ENCODE measurements around the gene COL23A1. TPM values are rescaled to one million over a fixed set of nuclear protein-coding genes. Genes with fewer than 3 reads are reported as not detected.
"Not testable (repeated sequence)": the region's sequence is repeated elsewhere in the genome, so short reads cannot be mapped to it uniquely, and the experiment has no call there.

The COL23A1 gene
- total and polyA plus RNA-seq, 2 experiments from 2014 or later, result 1.1 to 5.1 TPM

DNA sequence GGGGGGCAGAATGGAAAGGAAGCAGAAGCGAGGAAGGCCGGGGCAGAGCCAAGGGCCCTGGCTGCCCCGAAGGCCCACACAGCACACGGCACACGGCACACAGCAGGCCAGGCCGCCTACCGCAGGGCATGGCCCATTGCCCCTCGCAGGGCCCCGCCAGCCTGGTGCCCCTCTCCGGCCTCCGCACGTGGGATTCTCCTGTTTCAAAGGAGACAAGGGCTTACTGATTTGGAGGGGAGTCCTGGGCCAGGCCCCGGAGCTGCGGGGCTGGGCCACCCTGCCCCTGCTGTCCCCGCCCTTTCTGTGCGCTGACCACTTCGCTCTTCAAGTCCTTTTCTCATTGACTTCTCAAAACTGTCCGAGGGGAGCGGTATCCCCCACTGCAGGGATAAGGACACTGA is 349.9 kb downstream of the COL23A1 start:
- Histone ChIP-seq H3K4me1 (ENCODE audit: insufficient read depth) (no peaks in the 10 kb centered on the region), H3K4me2 (no peak overlapping the region), H3K27me3 (no peaks in the 10 kb centered on the region), H4K20me1 (ENCODE audit: insufficient read depth, poor library complexity, severe bottlenecking) (no peaks in the 10 kb centered on the region), H3K36me3 (replicated peaks; ENCODE audit: insufficient read depth, low read depth) (no peaks in the 10 kb centered on the region), H2AFZ (no peak overlapping the region), H3K4me3 (no peak overlapping the region), H3K27ac (no peak overlapping the region), H3K9me3 (ENCODE audit: low read depth) (no peaks in the 10 kb centered on the region), H3K79me2 (no peaks in the 10 kb centered on the region), H3K9me2 (replicated peaks; ENCODE audit: insufficient read depth) (no peaks in the 10 kb centered on the region)
- 96% methylated on average over 19 of the region's 19 CpGs for WGBS (ENCODE audit: low lambda C conversion rate, missing lambda C conversion rate)
- TF ChIP-seq, protein P1, sequence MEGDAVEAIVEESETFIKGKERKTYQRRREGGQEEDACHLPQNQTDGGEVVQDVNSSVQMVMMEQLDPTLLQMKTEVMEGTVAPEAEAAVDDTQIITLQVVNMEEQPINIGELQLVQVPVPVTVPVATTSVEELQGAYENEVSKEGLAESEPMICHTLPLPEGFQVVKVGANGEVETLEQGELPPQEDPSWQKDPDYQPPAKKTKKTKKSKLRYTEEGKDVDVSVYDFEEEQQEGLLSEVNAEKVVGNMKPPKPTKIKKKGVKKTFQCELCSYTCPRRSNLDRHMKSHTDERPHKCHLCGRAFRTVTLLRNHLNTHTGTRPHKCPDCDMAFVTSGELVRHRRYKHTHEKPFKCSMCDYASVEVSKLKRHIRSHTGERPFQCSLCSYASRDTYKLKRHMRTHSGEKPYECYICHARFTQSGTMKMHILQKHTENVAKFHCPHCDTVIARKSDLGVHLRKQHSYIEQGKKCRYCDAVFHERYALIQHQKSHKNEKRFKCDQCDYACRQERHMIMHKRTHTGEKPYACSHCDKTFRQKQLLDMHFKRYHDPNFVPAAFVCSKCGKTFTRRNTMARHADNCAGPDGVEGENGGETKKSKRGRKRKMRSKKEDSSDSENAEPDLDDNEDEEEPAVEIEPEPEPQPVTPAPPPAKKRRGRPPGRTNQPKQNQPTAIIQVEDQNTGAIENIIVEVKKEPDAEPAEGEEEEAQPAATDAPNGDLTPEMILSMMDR (IDR thresholded peaks at IDR 0.05; ENCODE audit: poor library complexity), result no peak
- no peak for TF ChIP-seq EZH2 (IDR thresholded peaks at IDR 0.05; ENCODE audit: borderline replicate concordance)
- no peak for TF ChIP-seq EZH2phosphoT487 (IDR thresholded peaks at IDR 0.05; ENCODE audit: low read depth, severe bottlenecking, unreplicated experiment)
- DNase-seq (ENCODE audit: low spot score), result no peak

- not testable (repeated sequence) for H3K27me3 ChIP-seq; H3K9me2 ChIP-seq (replicated peaks; ENCODE audit: insufficient read depth); H3K4me1 ChIP-seq (ENCODE audit: insufficient read depth); DNase-seq (ENCODE audit: low spot score); H3K79me2 ChIP-seq; H3K27ac ChIP-seq; H4K20me1 ChIP-seq (ENCODE audit: insufficient read depth, poor library complexity, severe bottlenecking); H3K4me3 ChIP-seq; H2AFZ ChIP-seq; H3K36me3 ChIP-seq (replicated peaks; ENCODE audit: insufficient read depth, low read depth); H3K4me2 ChIP-seq; H3K9me3 ChIP-seq (ENCODE audit: low read depth)
- 90% methylated on average over 10 of the region's 16 CpGs for WGBS (ENCODE audit: low lambda C conversion rate, missing lambda C conversion rate)
These were observed 350.4 kb downstream of the COL23A1 start for GRCh38 chr5:178239626-178240301.

- H3K27me3 ChIP-seq, result no peaks in the 10 kb centered on the region
- TF ChIP-seq, protein P1 (IDR thresholded peaks at IDR 0.05; ENCODE audit: poor library complexity), result no peak
- no peak for TF ChIP-seq EZH2phosphoT487 (IDR thresholded peaks at IDR 0.05; ENCODE audit: low read depth, severe bottlenecking, unreplicated experiment)
- no peak for TF ChIP-seq EZH2 (IDR thresholded peaks at IDR 0.05; ENCODE audit: borderline replicate concordance)
- no peaks in the 10 kb centered on the region for H3K9me3 ChIP-seq (ENCODE audit: low read depth)
- no peak overlapping the region for H3K27ac ChIP-seq
- H3K9me2 ChIP-seq (replicated peaks; ENCODE audit: insufficient read depth), result no peaks in the 10 kb centered on the region
- H3K36me3 ChIP-seq (replicated peaks; ENCODE audit: insufficient read depth, low read depth), result no peaks in the 10 kb centered on the region
- H3K4me3 ChIP-seq, result no peak overlapping the region
- H3K4me2 ChIP-seq, result no peak overlapping the region
- H4K20me1 ChIP-seq (ENCODE audit: insufficient read depth, poor library complexity, severe bottlenecking), result no peaks in the 10 kb centered on the region
- H3K79me2 ChIP-seq, result no peaks in the 10 kb centered on the region
- no peak for DNase-seq (ENCODE audit: low spot score)
- 86% methylated on average over 15 of the region's 17 CpGs for WGBS (ENCODE audit: low lambda C conversion rate, missing lambda C conversion rate)
- no peaks in the 10 kb centered on the region for H3K4me1 ChIP-seq (ENCODE audit: insufficient read depth)
- no peak overlapping the region for H2AFZ ChIP-seq
These were observed 351.2 kb downstream of the COL23A1 start for GRCh38 chr5:178238711-178239592.

DNA sequence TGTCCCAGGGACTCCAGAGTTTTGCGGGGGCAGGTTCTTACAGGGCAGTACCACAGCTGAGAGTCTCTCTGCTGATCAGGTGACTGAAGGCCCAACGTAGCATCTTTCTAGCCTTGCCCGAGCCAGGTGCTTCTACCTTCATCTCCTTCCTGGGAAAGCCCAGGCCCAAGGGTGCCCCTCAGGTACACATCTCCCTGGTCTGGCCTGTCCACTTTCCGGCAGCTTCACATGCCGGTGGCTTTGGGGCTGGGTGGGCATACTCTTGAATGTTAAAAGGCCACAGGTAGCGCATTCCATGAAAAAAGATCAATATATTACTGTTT is 351.9 kb downstream of the COL23A1 start:
- Histone ChIP-seq H3K9me3 (ENCODE audit: low read depth) (no peaks in the 10 kb centered on the region), H3K4me3 (no peak overlapping the region), H3K79me2 (no peaks in the 10 kb centered on the region), H2AFZ (no peak overlapping the region), H3K27me3 (no peaks in the 10 kb centered on the region), H3K9me2 (replicated peaks; ENCODE audit: insufficient read depth) (no peaks in the 10 kb centered on the region), H3K4me1 (ENCODE audit: insufficient read depth) (no peaks in the 10 kb centered on the region), H3K27ac (no peak overlapping the region), H3K36me3 (replicated peaks; ENCODE audit: insufficient read depth, low read depth) (no peaks in the 10 kb centered on the region), H4K20me1 (ENCODE audit: insufficient read depth, poor library complexity, severe bottlenecking) (no peaks in the 10 kb centered on the region), H3K4me2 (no peak overlapping the region)
- no peak for DNase-seq (ENCODE audit: low spot score)
- no peak for TF ChIP-seq EZH2phosphoT487 (IDR thresholded peaks at IDR 0.05; ENCODE audit: low read depth, severe bottlenecking, unreplicated experiment)
- WGBS (ENCODE audit: low lambda C conversion rate, missing lambda C conversion rate), result 97% methylated on average over 6 of the region's 6 CpGs

Measured in hepatocyte (in vitro differentiated cells).